H1 (cell line): ENCODE results near the gene JADE3. TPM values are rescaled to one million over a fixed set of nuclear protein-coding genes. Genes with fewer than 3 reads are reported as not detected.

Experiments
- CTCF ChIA-PET: fragments of 300-600 bp; sonication (Branson Sonifier 250); formaldehyde crosslinking; loops from one replicate; lab custom pipeline; 2021; ENCODE audit not compliant: partially characterized antibody; lab: Charles Lee
- POLR2A ChIA-PET: fragments of 300-600 bp; sonication (Branson Sonifier 250); formaldehyde crosslinking; loops from one replicate; lab custom pipeline; 2021; ENCODE audit warnings: inconsistent platforms; ENCODE audit not compliant: partially characterized antibody; lab: Charles Lee
- DNase-seq, 2 experiments: peaks; one replicate each; pipeline versions ENCODE4 v3.0.0 to v3.0.0-alpha.2; 2010 to 2022; ENCODE audit warnings: low spot score in 2 of 2, low read depth in 1 of 2, mixed read lengths in 1 of 2
- FAIRE-seq: peaks from 2 replicates; lab custom pipeline; 2011; peaks lifted over from hg19 to GRCh38; lab: Jason Lieb, UNC
- H2AFZ ChIP-seq: 2 replicates; pipeline ENCODE4 v1.8.1; 2012; ENCODE audit warnings: low read length, inconsistent platforms
- H2AK5ac ChIP-seq: 2 replicates; pipeline ENCODE4 v1.6.1; 2013; ENCODE audit warnings: low read depth, low read length
- H2BK120ac ChIP-seq: replicated peaks from 2 replicates; pipeline ENCODE3; 2013; ENCODE audit warnings: low read depth, low read length, inconsistent platforms
- H2BK12ac ChIP-seq: 2 replicates; pipeline ENCODE4 v1.6.1; 2013; ENCODE audit warnings: low read depth, low read length
- H2BK15ac ChIP-seq: 2 replicates; pipeline ENCODE4 v1.6.1; 2013; ENCODE audit warnings: low read length
- H2BK20ac ChIP-seq: 2 replicates; pipeline ENCODE4 v1.6.1; 2013; ENCODE audit warnings: low read length
- H2BK5ac ChIP-seq: 2 replicates; pipeline ENCODE4 v1.6.1; 2013; ENCODE audit warnings: low read depth, low read length
- H3K14ac ChIP-seq: 2 replicates; pipeline ENCODE4 v1.6.1; 2013; ENCODE audit warnings: inconsistent platforms; ENCODE audit not compliant: insufficient read length
- H3K18ac ChIP-seq: 2 replicates; pipeline ENCODE4 v1.6.1; 2013; ENCODE audit warnings: low read length; ENCODE audit errors: extremely low read depth
- H3K23ac ChIP-seq: 2 replicates; pipeline ENCODE4 v1.6.1; 2013; ENCODE audit warnings: inconsistent platforms; ENCODE audit not compliant: insufficient read length
- H3K23me2 ChIP-seq: 2 replicates; pipeline ENCODE4 v1.6.1; 2013; ENCODE audit warnings: low read depth, low read length
- H3K27ac ChIP-seq: 2 replicates; pipeline ENCODE4 v1.6.1; 2011; ENCODE audit warnings: low read depth, low read length, inconsistent platforms
- H3K27me3 ChIP-seq, 4 experiments: replicated peaks in 1 of 4; 1 replicate in 1 of 4; 2 replicates in 3 of 4; pipeline versions ENCODE4 v1.6.1 to v1.8.1; 2011 to 2013; ENCODE audit warnings: low read length in 3 of 4, mild to moderate bottlenecking in 3 of 4, inconsistent platforms in 2 of 4, mixed read lengths in 2 of 4, moderate library complexity in 1 of 4; ENCODE audit not compliant: control insufficient read depth in 3 of 4, insufficient read depth in 3 of 4; ENCODE audit errors: extremely low read depth in 1 of 4
- H3K36me3 ChIP-seq, 4 experiments: 2 replicates each; pipeline versions ENCODE4 v1.6.1 to v1.8.1; 2011 to 2013; ENCODE audit warnings: mild to moderate bottlenecking in 4 of 4, low read length in 3 of 4, moderate library complexity in 2 of 4, control low read depth in 1 of 4, inconsistent platforms in 1 of 4; ENCODE audit not compliant: insufficient read depth in 4 of 4, control insufficient read depth in 2 of 4
- H3K4ac ChIP-seq: replicated peaks from 2 replicates; pipeline ENCODE3; 2013; ENCODE audit warnings: low read length, low read depth, mixed read lengths, inconsistent platforms; ENCODE audit not compliant: insufficient read length
- H3K4me1 ChIP-seq, 4 experiments: replicated peaks in 1 of 4; 1 replicate in 1 of 4; 2 replicates in 3 of 4; pipeline versions ENCODE4 v1.6.1 to v1.8.1; 2011 to 2013; ENCODE audit warnings: low read length in 3 of 4, inconsistent platforms in 2 of 4, mixed read lengths in 1 of 4; ENCODE audit not compliant: insufficient read depth in 4 of 4, control insufficient read depth in 3 of 4
- H3K4me2 ChIP-seq, 2 experiments: 2 replicates each; pipeline versions ENCODE4 v1.6.1 to v1.8.1; 2011 to 2013; ENCODE audit warnings: low read depth in 2 of 2, low read length in 2 of 2, control low read depth in 1 of 2, inconsistent platforms in 1 of 2, mild to moderate bottlenecking in 1 of 2; ENCODE audit not compliant: insufficient read depth in 1 of 2
- H3K4me3 ChIP-seq, 4 experiments: fragments of 200-600, 300-600 bp in 1 of 4; sonication (generic), shearing (Covaris generic), sonication (Bioruptor Twin) in 1 of 4; 2 replicates each; pipeline versions ENCODE4 v1.5.1 to v1.8.1; 2011 to 2016; ENCODE audit warnings: low read length in 4 of 4, low read depth in 3 of 4, control low read depth in 2 of 4, inconsistent platforms in 2 of 4, mild to moderate bottlenecking in 2 of 4, mixed read lengths in 1 of 4, moderate library complexity in 1 of 4; ENCODE audit not compliant: insufficient read depth in 2 of 4; ENCODE audit errors: extremely low read depth in 1 of 4
- H3K56ac ChIP-seq: replicated peaks from 2 replicates; pipeline ENCODE3; 2013; ENCODE audit warnings: low read depth, mild to moderate bottlenecking, mixed read lengths, low read length, inconsistent platforms; ENCODE audit not compliant: insufficient read length
- H3K79me1 ChIP-seq: 2 replicates; pipeline ENCODE4 v1.6.1; 2013; ENCODE audit warnings: low read depth, low read length, control low read depth
- H3K79me2 ChIP-seq, 2 experiments: 2 replicates each; pipeline versions ENCODE4 v1.6.1 to v1.8.1; 2012 to 2013; ENCODE audit warnings: low read length in 2 of 2, mild to moderate bottlenecking in 2 of 2, inconsistent platforms in 1 of 2; ENCODE audit not compliant: insufficient read depth in 2 of 2, control insufficient read depth in 1 of 2
- H3K9ac ChIP-seq, 4 experiments: replicated peaks in 1 of 4; 1 replicate in 1 of 4; 2 replicates in 3 of 4; pipeline versions ENCODE4 v1.6.1 to v1.8.1; 2011 to 2013; ENCODE audit warnings: low read depth in 3 of 4, low read length in 3 of 4, control low read depth in 2 of 4, mild to moderate bottlenecking in 2 of 4, moderate library complexity in 2 of 4, inconsistent platforms in 1 of 4; ENCODE audit errors: extremely low read depth in 1 of 4
- H3K9me3 ChIP-seq, 2 experiments: 2 replicates each; pipeline versions ENCODE4 v1.6.1 to v1.8.1; 2012 to 2013; ENCODE audit warnings: mild to moderate bottlenecking in 2 of 2, moderate library complexity in 2 of 2, control low read depth in 1 of 2, inconsistent platforms in 1 of 2, low read depth in 1 of 2, low read length in 1 of 2, mixed read lengths in 1 of 2; ENCODE audit not compliant: insufficient read depth in 2 of 2
- H4K20me1 ChIP-seq, 2 experiments: replicated peaks in 1 of 2; 2 replicates each; pipeline versions ENCODE3 to v1.8.1; 2011 to 2013; ENCODE audit warnings: inconsistent platforms in 2 of 2, low read length in 2 of 2, mild to moderate bottlenecking in 1 of 2; ENCODE audit not compliant: insufficient read depth in 2 of 2, control insufficient read depth in 1 of 2
- H4K5ac ChIP-seq: 2 replicates; pipeline ENCODE4 v1.6.1; 2013; ENCODE audit warnings: low read length, low read depth, mixed read lengths, inconsistent platforms; ENCODE audit not compliant: insufficient read length
- H4K8ac ChIP-seq: 2 replicates; pipeline ENCODE4 v1.8.0; 2013; ENCODE audit warnings: mild to moderate bottlenecking, moderate library complexity, low read length, inconsistent platforms; ENCODE audit not compliant: insufficient read depth; ENCODE audit errors: extremely low read depth
- H4K91ac ChIP-seq: replicated peaks from 2 replicates; pipeline ENCODE3; 2013; ENCODE audit warnings: low read length, mixed read lengths, inconsistent platforms; ENCODE audit not compliant: insufficient read length
- ASH2L ChIP-seq: fragments of 200-600, 300-600 bp; sonication (generic); IDR thresholded peaks from one replicate; pipeline ENCODE4 v1.7.1; 2017; ENCODE audit warnings: low read length
- BCL11A ChIP-seq, 2 experiments: IDR thresholded peaks; one replicate each; pipeline ENCODE4 v1.6.1; 2011; ENCODE audit warnings: low read depth in 2 of 2, low read length in 2 of 2, mild to moderate bottlenecking in 2 of 2
- CBX8 ChIP-seq: fragments of 300-800, 300-1000 bp; sonication (generic); IDR thresholded peaks from 2 replicates; pipeline ENCODE4 v1.7.1; 2016; ENCODE audit warnings: low read depth, low read length, borderline replicate concordance
- CHD2 ChIP-seq: IDR thresholded peaks from 2 replicates; pipeline ENCODE4 v1.6.1; 2012; ENCODE audit warnings: low read length, improper control_type of control experiment
- CTCF ChIP-seq, 3 experiments: IDR thresholded peaks; 1 replicate in 2 of 3; 2 replicates in 1 of 3; pipeline versions ENCODE4 v1.5.1 to v1.6.1; 2011; ENCODE audit warnings: low read length in 3 of 3, mild to moderate bottlenecking in 3 of 3, inconsistent platforms in 2 of 3, low read depth in 1 of 3, moderate library complexity in 1 of 3; ENCODE audit not compliant: insufficient read depth in 1 of 3; ENCODE audit errors: control extremely low read depth in 1 of 3
- EZH2 ChIP-seq: fragments of 200-600 bp; sonication (generic); IDR thresholded peaks from 2 replicates; pipeline ENCODE4 v1.7.1; 2012; ENCODE audit warnings: low read depth, mild to moderate bottlenecking, moderate library complexity, low read length, inconsistent platforms; ENCODE audit not compliant: severe bottlenecking
- HDAC6 ChIP-seq: IDR thresholded peaks from one replicate; pipeline ENCODE4 v1.7.1; 2012; ENCODE audit warnings: low read depth, mild to moderate bottlenecking, inconsistent platforms, low read length, moderate library complexity
- JUN ChIP-seq: IDR thresholded peaks from 2 replicates; pipeline ENCODE4 v1.6.1; 2011; ENCODE audit warnings: low read depth, mild to moderate bottlenecking, improper control_type of control experiment, low read length
- RFX5 ChIP-seq: IDR thresholded peaks from 2 replicates; pipeline ENCODE4 v1.6.1; 2011; ENCODE audit warnings: low read depth, low read length, improper control_type of control experiment, borderline replicate concordance
- YY1 ChIP-seq: IDR thresholded peaks from 2 replicates; pipeline ENCODE4 v1.6.1; 2011; ENCODE audit warnings: low read depth, mild to moderate bottlenecking, low read length
- ZNF274 ChIP-seq: IDR thresholded peaks from 2 replicates; pipeline ENCODE4 v1.7.0; 2012; ENCODE audit warnings: low read length, borderline replicate concordance; ENCODE audit errors: extremely low read depth
- WGBS, 2 experiments: shearing (Covaris generic) in 1 of 2; methylation state at CpG; one replicate each; pipeline versions ENCODE4 v1.1.6 to v1.1.7; 2013 to 2015; ENCODE audit warnings: low lambda C conversion rate in 2 of 2, mixed read lengths in 2 of 2, inconsistent platforms in 1 of 2, low coverage in 1 of 2, missing lambda C conversion rate in 1 of 2; ENCODE audit not compliant: insufficient replicate concordance in 2 of 2, insufficient coverage in 1 of 2, insufficient read length in 1 of 2; ENCODE audit errors: extremely low coverage in 1 of 2, missing lambda C conversion rate in 1 of 2; 5-methylcytosine and 5-hydroxymethylcytosine counted together
- polyA plus RNA-seq, 7 experiments: library from polyadenylated mRNA; depleted of rRNA in 3 of 7; stranded (reverse) in 5 of 7; unstranded in 2 of 7; fragments of >200 nt in 5 of 7; fragments of 200-250 nt in 2 of 7; gene quantifications; 1 replicate in 5 of 7; 2 replicates in 1 of 7; 4 replicates in 1 of 7; pipeline versions ENCODE4 v1.2.1 to v1.2.3, GENCODE V29; 2011 to 2013; ENCODE audit warnings: missing spikeins in 2 of 7, mixed read lengths in 2 of 7
- total RNA-seq: library from RNA; stranded (reverse); fragmentation: NEBNext Ultra II Directional; extraction: Animal tissue kit (Norgen Biotek cat#: 25700); gene quantifications from 2 replicates; pipeline ENCODE4 v1.2.1, GENCODE V29; 2021

Gene JADE3
- total and polyA plus RNA-seq, 2 of the 8 experiments (the other 6 are each of a cell fraction or from before 2014, with no cell fraction given): 6.9 to 21.5 TPM

GRCh38 chrX:46961574-46962283 is 49.5 kb downstream of the JADE3 start:
- peaks cover 4% of the 10 kb centered on the region; the same call in 1 of the 2 replicates for H3K79me1 ChIP-seq
- H3K9me3 ChIP-seq: no peaks in the 10 kb centered on the region
- H3K36me3 ChIP-seq: no peaks in the 10 kb centered on the region
- WGBS, 2 experiments: 90% methylated on average over 5 of the region's 7 CpGs; no CpG with 5 or more reads in 1 of the 2 experiments
- no peak overlapping the region for H3K18ac ChIP-seq
- ChIA-PET POLR2A (no interaction called here), CTCF (no interaction called here)
- H4K8ac ChIP-seq: no peak overlapping the region
- H4K5ac ChIP-seq: no peak overlapping the region
- no peak overlapping the region for H3K14ac ChIP-seq
- peaks cover 0 to 5% (median 0%) of the 10 kb centered on the region in 4 experiments; a peak in 2 of 7 replicates for H3K4me1 ChIP-seq
- no peak overlapping the region for H3K4ac ChIP-seq
- no peak overlapping the region for H3K23ac ChIP-seq
- no peak overlapping the region for H2BK15ac ChIP-seq
- no peak overlapping the region for H2AK5ac ChIP-seq
- H2BK12ac ChIP-seq: no peak overlapping the region
- H3K56ac ChIP-seq: no peak overlapping the region
- H3K27me3 ChIP-seq: no peaks in the 10 kb centered on the region
- no peaks in the 10 kb centered on the region for H4K20me1 ChIP-seq
- H4K91ac ChIP-seq: no peak overlapping the region
- FAIRE-seq (no peak), DNase-seq (no peak)
- no peak overlapping the region for H3K27ac ChIP-seq
- H3K4me2 ChIP-seq: no peak overlapping the region; a peak in 1 of 4 replicates
- no peak overlapping the region for H2BK5ac ChIP-seq
- H3K79me2 ChIP-seq: peaks cover 2 to 85% of the 10 kb centered on the region in 2 experiments; a peak in 2 of 4 replicates
- H3K9ac ChIP-seq: no peak overlapping the region
- H3K4me3 ChIP-seq: no peak overlapping the region
- no peak overlapping the region for H2AFZ ChIP-seq
- no peak overlapping the region for H2BK20ac ChIP-seq
- no peaks in the 10 kb centered on the region for H3K23me2 ChIP-seq
- H2BK120ac ChIP-seq: no peak overlapping the region
- TF ChIP-seq ZNF274: no peak
- no peak for TF ChIP-seq CTCF (IDR thresholded peaks at IDR 0.05; ENCODE audit: control extremely low read depth in 1 of 3, insufficient read depth in 1 of 3, low read depth in 1 of 3, low read length in 3 of 3)
- no peak for TF ChIP-seq RFX5
- no peak for TF ChIP-seq ASH2L
- no peak for TF ChIP-seq CHD2
- no peak for TF ChIP-seq JUN
- no peak for TF ChIP-seq YY1
- TF ChIP-seq CBX8: no peak
- no peak for TF ChIP-seq BCL11A (IDR thresholded peaks at IDR 0.05; ENCODE audit: low read depth in 2 of 2, low read length in 2 of 2)
- TF ChIP-seq HDAC6: no peak
- no peak for TF ChIP-seq EZH2
